Islet precursor cell (in vitro differentiated cells): ENCODE results near the gene MTCL1.

Experiments
- DNase-seq: peaks from one replicate; pipeline ENCODE4 v3.0.0-alpha.2; 2018

The MTCL1 gene

GRCh38 chr18:8715599-8715998 is 10.2 kb downstream of the MTCL1 start:
- DNase-seq = no peak

- DNase-seq = no peak
These were observed 11.8 kb downstream of the MTCL1 start for GRCh38 chr18:8717011-8717770.

- no peak for DNase-seq
These were observed 13.1 kb downstream of the MTCL1 start for GRCh38 chr18:8718401-8718913.

GRCh38 chr18:8719192-8719591 is 13.8 kb downstream of the MTCL1 start:
- DNase-seq = no peak

- no peak for DNase-seq
These were observed 14.8 kb downstream of the MTCL1 start for GRCh38 chr18:8720141-8720540.

- DNase-seq = no peak
These were observed 15.8 kb downstream of the MTCL1 start for GRCh38 chr18:8721094-8721669.

GRCh38 chr18:8721716-8722115 is 16.4 kb downstream of the MTCL1 start:
- peak; percentile 80 for DNase-seq

- DNase-seq = no peak
These were observed 17.8 kb downstream of the MTCL1 start for GRCh38 chr18:8722946-8723820.

- no peak for DNase-seq
These were observed 19.1 kb downstream of the MTCL1 start for GRCh38 chr18:8724452-8724851.

GRCh38 chr18:8726281-8726680 is 20.9 kb downstream of the MTCL1 start:
- DNase-seq = no peak

GRCh38 chr18:8726963-8727705 is 21.8 kb downstream of the MTCL1 start:
- no peak for DNase-seq

- peak; percentile 63 for DNase-seq
These were observed 24.9 kb downstream of the MTCL1 start for GRCh38 chr18:8730080-8730827.

GRCh38 chr18:8732442-8733360 is 27.3 kb downstream of the MTCL1 start:
- no peak for DNase-seq

GRCh38 chr18:8734496-8734895 is 29.1 kb downstream of the MTCL1 start:
- no peak for DNase-seq

- DNase-seq = no peak
These were observed 29.9 kb downstream of the MTCL1 start for GRCh38 chr18:8735274-8735673.

GRCh38 chr18:8741117-8741516 is 35.8 kb downstream of the MTCL1 start:
- no peak for DNase-seq

- DNase-seq = no peak
These were observed 36.2 kb downstream of the MTCL1 start for GRCh38 chr18:8741532-8741931.

- no peak for DNase-seq
These were observed 37.3 kb downstream of the MTCL1 start for GRCh38 chr18:8742387-8743361.

- DNase-seq = no peak
These were observed 38.7 kb downstream of the MTCL1 start for GRCh38 chr18:8744038-8744437.

- peak; percentile 32 for DNase-seq
These were observed 39.3 kb downstream of the MTCL1 start for GRCh38 chr18:8744656-8745055.
